Adrenal gland (tissue), 12 donors: Measurements from ENCODE around the gene SLC22A14. TPM values are rescaled to one million over a fixed set of nuclear protein-coding genes. Genes with fewer than 3 reads are reported as not detected.

Experiments
- DNase-seq, 7 donors: peaks; one replicate each; pipeline ENCODE4 v3.0.0-alpha.2; 2019 to 2020
- H3K27ac ChIP-seq, 5 donors: fragments of 200-600 bp; sonication (generic) in 4 of 5; 1 replicate in 3 of 5; 2 replicates in 2 of 5; pipeline versions ENCODE4 v1.5.1 to v1.8.0; 2016 to 2020; ENCODE audit warnings: mild to moderate bottlenecking in 1 of 5
- H3K27me3 ChIP-seq: fragments of 200-600 bp; 2 replicates; pipeline ENCODE4 v1.8.0; 2021
- H3K36me3 ChIP-seq, 2 donors: fragments of 200-600 bp; replicated peaks in 1 of 2; 1 replicate in 1 of 2; 2 replicates in 1 of 2; pipeline versions ENCODE4 v1.5.1 to v1.8.0; 2018 to 2022
- H3K4me1 ChIP-seq, 2 donors: fragments of 200-600 bp; replicated peaks in 1 of 2; 1 replicate in 1 of 2; 2 replicates in 1 of 2; pipeline versions ENCODE4 v1.5.1 to v1.8.0; 2018 to 2021
- H3K4me3 ChIP-seq, 4 donors: fragments of 200-600 bp; sonication (generic) in 3 of 4; one replicate each; pipeline ENCODE4 v1.5.1; 2016 to 2018
- H3K9me3 ChIP-seq, 3 donors: fragments of 200-600 bp; sonication (generic) in 1 of 3; replicated peaks in 1 of 3; 1 replicate in 2 of 3; 2 replicates in 1 of 3; pipeline versions ENCODE4 v1.5.1 to v1.8.0; 2016 to 2021
- POLR2A ChIP-seq, 2 donors: fragments of 450-650 bp; IDR thresholded peaks; one replicate each; pipeline ENCODE4 v1.6.1; 2017; ENCODE audit warnings: antibody characterized with exemption in 2 of 2, mild to moderate bottlenecking in 2 of 2, moderate library complexity in 1 of 2
- WGBS, 4 donors: extraction: QIAGEN DNeasy Blood & Tissue Kit in 2 of 4; methylation state at CpG; one replicate each; pipeline versions ENCODE4 v1.1.5 to v1.1.7; 2013 to 2017; 5-methylcytosine and 5-hydroxymethylcytosine counted together
- intact Hi-C, 2 donors: fragments of 100-400 bp; cut with DNase I; formaldehyde crosslinking; loops; one replicate each; pipeline versions ENCODE4 v1.14.1 to v1.15.0; 2022 to 2023
- polyA plus RNA-seq, 3 donors: library from polyadenylated mRNA; stranded (reverse); fragments of 200-250 nt in 2 of 3; fragments of 350-450 nt in 1 of 3; fragmentation: Illumina TruSeq in 1 of 3; extraction: RNeasy Lipid Tissue Mini Kit (QIAGEN cat#74804) in 1 of 3; gene quantifications; one replicate each; pipeline ENCODE4 v1.2.3, GENCODE V29; 2013 to 2014
- total RNA-seq, 9 donors: library from RNA; depleted of rRNA in 4 of 9; stranded (reverse); fragments of >200 nt in 4 of 9; fragments of 120-200 nt in 1 of 9; fragmentation: NEBNext Ultra II Directional in 1 of 9; extraction: Animal tissue kit (Norgen Biotek cat#: 25700) in 1 of 9; gene quantifications; one replicate each; pipeline versions ENCODE4 v1.1.0 to v1.2.4, GENCODE V29; 2013 to 2023
- TF ChIP-seq, protein P1 (sequence below), 6 experiments: fragments of 450-650 bp in 4 of 6; fragments of 200-600 bp in 2 of 6; sonication (generic) in 1 of 6; IDR thresholded peaks; 1 replicate in 5 of 6; 2 replicates in 1 of 6; pipeline versions ENCODE4 v1.5.1 to v1.8.0; 2016 to 2021; ENCODE audit warnings: antibody characterized with exemption in 6 of 6, mild to moderate bottlenecking in 2 of 6, moderate library complexity in 1 of 6
- donor health status: healthy with polysubstance abuse.
- donor health status: Bipolar disorder and iron deficiency.
- donor health status: DM: yes; HTN: yes; CAD: no.
- donor health status: DM: no; HTN: no; CAD: no.
- donor health status: DM: no; HTN: no; CAD: no.
- donor health status: DM: yes; HTN: yes; CAD: no.

The SLC22A14 gene
- total and polyA plus RNA-seq, 12 donors, result 0.07 to 0.32 (median 0.11) TPM; not detected in 5

DNA sequence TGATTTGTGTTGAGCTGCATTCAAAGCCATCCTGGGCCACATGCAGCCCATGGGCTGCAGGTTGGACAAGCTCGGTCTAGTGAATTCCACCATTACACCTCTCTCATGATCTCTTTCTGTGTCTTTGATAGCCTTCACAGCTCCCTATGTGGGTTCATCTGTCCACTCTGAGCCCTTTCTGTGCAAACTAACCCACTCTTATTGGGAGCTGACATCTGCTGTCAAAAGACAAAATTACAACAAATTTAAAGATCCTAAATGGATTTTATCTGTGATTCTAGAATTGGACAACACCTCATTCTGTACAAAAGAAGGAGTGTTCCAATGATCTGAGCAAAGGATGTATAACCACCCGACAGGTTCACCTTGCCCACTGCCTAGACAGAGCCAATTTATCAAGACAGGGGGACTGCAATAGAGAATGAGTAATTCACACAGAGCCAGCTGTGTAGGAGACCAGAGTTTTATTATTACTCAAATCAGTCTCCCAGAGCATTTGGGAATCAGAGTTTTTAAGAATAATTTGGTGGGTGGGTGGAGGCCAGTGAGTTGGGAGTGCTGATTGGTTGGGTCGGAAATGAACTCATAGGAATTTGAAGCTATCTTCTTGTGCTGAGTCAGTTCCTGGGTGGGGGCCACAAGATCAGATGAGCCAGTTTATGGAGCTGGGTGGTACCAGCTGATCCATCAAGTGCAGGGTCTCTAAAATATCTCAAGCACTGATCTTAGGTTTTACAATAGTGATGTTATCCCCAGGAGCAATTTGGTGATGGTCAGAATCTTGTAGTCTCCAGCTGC lies 61.9 kb downstream of the SLC22A14 start:
- Histone ChIP-seq H3K4me3 (no peak overlapping the region), H3K27me3 (no peaks in the 10 kb centered on the region), H3K4me1 (peaks cover 0 to 5% of the 10 kb centered on the region in 2 donors), H3K36me3 (no peaks in the 10 kb centered on the region), H3K9me3 (no peaks in the 10 kb centered on the region), H3K27ac (no peak overlapping the region)
- intact Hi-C loops, result no loop called here
- 81 to 88% (median 85%) methylated on average over 3 of the region's 3 CpGs for WGBS, 4 donors
- DNase-seq, result peak in 1 of 7 donors; percentile 21
- TF ChIP-seq, protein P1, sequence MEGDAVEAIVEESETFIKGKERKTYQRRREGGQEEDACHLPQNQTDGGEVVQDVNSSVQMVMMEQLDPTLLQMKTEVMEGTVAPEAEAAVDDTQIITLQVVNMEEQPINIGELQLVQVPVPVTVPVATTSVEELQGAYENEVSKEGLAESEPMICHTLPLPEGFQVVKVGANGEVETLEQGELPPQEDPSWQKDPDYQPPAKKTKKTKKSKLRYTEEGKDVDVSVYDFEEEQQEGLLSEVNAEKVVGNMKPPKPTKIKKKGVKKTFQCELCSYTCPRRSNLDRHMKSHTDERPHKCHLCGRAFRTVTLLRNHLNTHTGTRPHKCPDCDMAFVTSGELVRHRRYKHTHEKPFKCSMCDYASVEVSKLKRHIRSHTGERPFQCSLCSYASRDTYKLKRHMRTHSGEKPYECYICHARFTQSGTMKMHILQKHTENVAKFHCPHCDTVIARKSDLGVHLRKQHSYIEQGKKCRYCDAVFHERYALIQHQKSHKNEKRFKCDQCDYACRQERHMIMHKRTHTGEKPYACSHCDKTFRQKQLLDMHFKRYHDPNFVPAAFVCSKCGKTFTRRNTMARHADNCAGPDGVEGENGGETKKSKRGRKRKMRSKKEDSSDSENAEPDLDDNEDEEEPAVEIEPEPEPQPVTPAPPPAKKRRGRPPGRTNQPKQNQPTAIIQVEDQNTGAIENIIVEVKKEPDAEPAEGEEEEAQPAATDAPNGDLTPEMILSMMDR (IDR thresholded peaks at IDR 0.05), result no peak
- no peak for TF ChIP-seq POLR2A (IDR thresholded peaks at IDR 0.05)

DNA sequence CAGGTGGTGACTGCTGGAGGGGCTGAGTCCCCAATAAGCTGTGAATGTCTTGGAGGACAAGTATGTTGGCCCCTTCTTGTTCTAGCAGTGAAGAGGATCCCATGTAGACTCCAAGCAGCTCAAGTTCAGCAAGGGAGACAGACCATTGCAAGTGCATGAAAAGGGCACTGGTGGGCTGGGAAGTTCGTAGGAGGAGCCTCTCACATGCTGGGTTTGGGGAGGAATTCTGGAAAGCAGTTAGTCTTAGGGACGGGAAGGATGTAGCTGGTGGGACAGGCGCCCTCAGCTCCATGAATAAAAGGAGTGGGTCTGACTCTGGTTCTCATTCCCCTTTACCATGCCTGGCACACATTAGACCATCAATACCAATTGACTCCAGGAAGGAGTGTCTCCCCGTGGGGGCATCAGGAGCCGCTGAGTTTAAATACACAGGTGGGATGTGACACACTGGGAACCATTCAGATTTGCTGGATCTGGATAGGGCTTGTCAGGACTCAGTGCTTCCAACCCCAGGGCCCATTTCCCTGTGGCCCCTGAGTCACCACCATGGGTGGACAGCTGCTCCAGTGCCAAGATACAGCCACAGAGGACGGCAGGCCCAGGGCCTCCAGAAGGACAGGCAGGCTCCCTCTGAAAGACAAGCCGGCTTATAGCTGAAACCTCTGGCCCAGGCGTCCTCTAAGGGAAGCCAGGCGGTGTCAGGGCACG lies 63.9 kb downstream of the SLC22A14 start:
- WGBS, 4 donors, result 43 to 61% (median 52%) methylated on average over 7 to 10 of the region's 10 CpGs
- Histone ChIP-seq H3K36me3 (no peaks in the 10 kb centered on the region), H3K4me1 (peaks cover 0 to 5% of the 10 kb centered on the region in 2 donors), H3K27me3 (no peaks in the 10 kb centered on the region), H3K9me3 (no peaks in the 10 kb centered on the region), H3K27ac (peak overlapping the region in 2 of 5 donors; percentile 15 to 58), H3K4me3 (peak overlapping the region in 1 of 4 donors; percentile 86)
- TF ChIP-seq, protein P1 (IDR thresholded peaks at IDR 0.05), result no peak
- TF ChIP-seq POLR2A (IDR thresholded peaks at IDR 0.05), result no peak
- DNase-seq, result no peak
- intact Hi-C loops, result loop anchor here (2.0 to 5.0 kb wide), 2 partner anchors 131 to 133 kb away; no protein-coding TSS in a partner anchor

GRCh38 chr3:38346587-38347410 lies 64.7 kb downstream of the SLC22A14 start, which contains the start of gene XYLB:
XYLB (plus strand) TSS chr3:38346785; CDS start chr3:38346869, 84 bp downstream.
- TF ChIP-seq, protein P1 (IDR thresholded peaks at IDR 0.05), result peak; percentile 67 to 94 (median 88)
- TF ChIP-seq POLR2A (IDR thresholded peaks at IDR 0.05), result peak in 1 of 2 donors; percentile 51
- H3K27me3 ChIP-seq, result no peaks in the 10 kb centered on the region
- WGBS, 4 donors, result 1 to 35% (median 2%) methylated on average over 2 to 85 of the region's 85 CpGs
- DNase-seq, result peak; percentile 87 to 92 (median 88)
- peak within 1 kb of the TSS; percentile 7 to 86 (median 36) for H3K4me3 ChIP-seq
- peak within 1 kb of the TSS in 2 of 5 donors; percentile 15 to 58 for H3K27ac ChIP-seq
- H3K9me3 ChIP-seq, result no peaks in the 10 kb centered on the region
- intact Hi-C loops, result loop anchor here (2.0 to 5.0 kb wide), 2 partner anchors 131 to 132 kb away; no protein-coding TSS in a partner anchor
- H3K36me3 ChIP-seq, result no peaks in the 10 kb centered on the region
- peaks cover 0 to 5% of the 10 kb centered on the region in 2 donors for H3K4me1 ChIP-seq
